GM12878 (cell line): ENCODE results near the gene DRAP1. TPM values are rescaled to one million over a fixed set of nuclear protein-coding genes. Genes with fewer than 3 reads are reported as not detected.

Source experiments
- CREB1 ChIP-seq: IDR thresholded peaks from 2 replicates; pipeline ENCODE4 v1.6.1; 2012; ENCODE audit warnings: low read depth, mild to moderate bottlenecking, inconsistent platforms
- EED ChIP-seq: sonication (generic); IDR thresholded peaks from 2 replicates; pipeline ENCODE4 v1.6.1; 2016; ENCODE audit warnings: antibody characterized with exemption, low read depth
- ELK1 ChIP-seq: IDR thresholded peaks from 2 replicates; pipeline ENCODE4 v1.6.1; 2012; ENCODE audit warnings: low read depth, low read length, improper control_type of control experiment
- EP300 ChIP-seq, 2 experiments: fragments of 150-350 bp in 1 of 2; IDR thresholded peaks; 2 replicates each; pipeline ENCODE4 v1.6.1; 2011 to 2012; ENCODE audit warnings: low read depth in 2 of 2, low read length in 2 of 2, borderline replicate concordance in 1 of 2, improper control_type of control experiment in 1 of 2, inconsistent platforms in 1 of 2; ENCODE audit not compliant: control insufficient read depth in 1 of 2
- ETV6 ChIP-seq, 2 experiments: fragments of 450-650 bp in 1 of 2; IDR thresholded peaks in 1 of 2; conservative IDR thresholded peaks in 1 of 2; 2 replicates each; pipeline ENCODE4 v1.6.1; 2014; ENCODE audit warnings: antibody characterized with exemption in 1 of 2, borderline replicate concordance in 1 of 2, low read depth in 1 of 2, mild to moderate bottlenecking in 1 of 2, moderate library complexity in 1 of 2
- GATAD2B ChIP-seq: fragments of 450-650 bp; conservative IDR thresholded peaks from 2 replicates; pipeline ENCODE4 v1.6.1; 2017; ENCODE audit warnings: low read depth, mild to moderate bottlenecking, moderate library complexity
- HCFC1 ChIP-seq: fragments of 150-350 bp; IDR thresholded peaks from 2 replicates; pipeline ENCODE4 v1.6.1; 2014; ENCODE audit warnings: low read length
- IRF4 ChIP-seq: IDR thresholded peaks from 2 replicates; pipeline ENCODE4 v1.6.1; 2011; ENCODE audit warnings: low read depth, low read length
- MYC ChIP-seq: IDR thresholded peaks from 2 replicates; pipeline ENCODE4 v1.6.1; 2011; ENCODE audit warnings: mild to moderate bottlenecking, low read length, moderate library complexity, inconsistent platforms; ENCODE audit not compliant: insufficient read depth, insufficient replicate concordance, insufficient read length, severe bottlenecking
- NBN ChIP-seq: fragments of 450-650 bp; IDR thresholded peaks from 2 replicates; pipeline ENCODE4 v1.6.1; 2016
- POLR2A ChIP-seq: IDR thresholded peaks from 2 replicates; pipeline ENCODE4 v1.6.1; 2011; ENCODE audit warnings: low read depth, mild to moderate bottlenecking, low read length
- RELA ChIP-seq: fragments of 450-650 bp; IDR thresholded peaks from 2 replicates; pipeline ENCODE4 v1.8.0; 2014; ENCODE audit warnings: borderline replicate concordance; ENCODE audit not compliant: partially characterized antibody
- RFX5 ChIP-seq: IDR thresholded peaks from 2 replicates; pipeline ENCODE4 v1.6.1; 2011; ENCODE audit warnings: low read depth, low read length, improper control_type of control experiment
- RUNX3 ChIP-seq: IDR thresholded peaks from 2 replicates; pipeline ENCODE4 v1.6.1; 2012; ENCODE audit warnings: low read length, inconsistent platforms
- SIX5 ChIP-seq: IDR thresholded peaks from 2 replicates; pipeline ENCODE4 v1.6.1; 2011; ENCODE audit warnings: mild to moderate bottlenecking, low read depth, low read length, moderate library complexity; ENCODE audit not compliant: severe bottlenecking
- SREBF1 ChIP-seq: IDR thresholded peaks from 2 replicates; pipeline ENCODE4 v1.6.1; 2012; ENCODE audit warnings: mild to moderate bottlenecking, low read length
- TBL1XR1 ChIP-seq: IDR thresholded peaks from 2 replicates; pipeline ENCODE4 v1.6.1; 2012; ENCODE audit warnings: low read depth, low read length, improper control_type of control experiment
- TCF3 ChIP-seq: IDR thresholded peaks from 2 replicates; pipeline ENCODE4 v1.6.1; 2012; ENCODE audit warnings: low read depth, mild to moderate bottlenecking, low read length, borderline replicate concordance; ENCODE audit not compliant: insufficient read depth
- YY1 ChIP-seq: IDR thresholded peaks from 2 replicates; pipeline ENCODE4 v1.6.1; 2011; ENCODE audit warnings: low read depth, mild to moderate bottlenecking, low read length
- ZBED1 ChIP-seq: IDR thresholded peaks from 2 replicates; pipeline ENCODE4 v1.6.1; 2016; ENCODE audit warnings: borderline replicate concordance
- ZNF274 ChIP-seq: IDR thresholded peaks from one replicate; pipeline ENCODE4 v1.8.0; 2011; ENCODE audit not compliant: insufficient read length, insufficient read depth
- ZNF384 ChIP-seq: IDR thresholded peaks from 2 replicates; pipeline ENCODE4 v1.6.1; 2012; ENCODE audit warnings: low read depth, mild to moderate bottlenecking, low read length, improper control_type of control experiment, borderline replicate concordance
- polyA plus RNA-seq, 11 experiments: library from polyadenylated mRNA; depleted of rRNA in 4 of 11; unstranded in 6 of 11; stranded (reverse) in 5 of 11; fragments of >200 nt; fragmentation: Nextera tagmentation in 4 of 11; fragmentation: Illumina TruSeq in 1 of 11; extraction: Ambion mirVana in 4 of 11; extraction: Trizol in 1 of 11; gene quantifications; 1 replicate in 1 of 11; 2 replicates in 10 of 11; pipeline versions ENCODE4 v1.2.1 to v1.2.3, GENCODE V29; 2011 to 2016; ENCODE audit warnings: inconsistent platforms in 2 of 11, missing spikeins in 2 of 11, low read depth in 1 of 11
- total RNA-seq, 4 experiments: library from RNA; depleted of rRNA in 3 of 4; stranded (reverse); fragments of >200 nt in 3 of 4; fragmentation: Illumina TruSeq in 1 of 4; extraction: Trizol in 1 of 4; gene quantifications; 2 replicates each; pipeline versions ENCODE4 v1.2.1 to v1.2.3, GENCODE V29; 2013 to 2021
- TF ChIP-seq, protein P1 (sequence below): IDR thresholded peaks from 2 replicates; pipeline ENCODE4 v1.6.1; 2011; ENCODE audit warnings: borderline replicate concordance, low read depth, mild to moderate bottlenecking, moderate library complexity, low read length; ENCODE audit not compliant: insufficient read depth, poor library complexity, severe bottlenecking
- TF ChIP-seq, protein P2 (sequence below): IDR thresholded peaks from 2 replicates; pipeline ENCODE4 v1.6.1; 2012; ENCODE audit warnings: improper control_type of control experiment, low read depth, low read length; ENCODE audit not compliant: insufficient replicate concordance

The DRAP1 gene
- total and polyA plus RNA-seq, 10 of the 15 experiments (the other 5 are each of a cell fraction or from before 2014, with no cell fraction given): 9.4 to 163 (median 114) TPM

- TF ChIP-seq ELK1: peak; percentile 77; the same call in 1 of the 2 replicates
- peak; percentile 74; the same call in 1 of the 2 replicates for TF ChIP-seq TCF3
- TF ChIP-seq TBL1XR1: peak; percentile 95
- TF ChIP-seq SREBF1: no peak
- TF ChIP-seq ZNF384: no peak
- peak; percentile 23 for TF ChIP-seq MYC
- peak in 1 of 2 experiments; percentile 52; a peak in 1 of 4 replicates for TF ChIP-seq ETV6 (conservative IDR thresholded peaks at IDR 0.05 in 1 of 2, IDR thresholded peaks at IDR 0.05 in 1 of 2; ENCODE audit: borderline replicate concordance in 1 of 2, low read depth in 1 of 2)
- TF ChIP-seq RFX5: peak; percentile 49; the same call in 1 of the 2 replicates
- TF ChIP-seq, protein P1, sequence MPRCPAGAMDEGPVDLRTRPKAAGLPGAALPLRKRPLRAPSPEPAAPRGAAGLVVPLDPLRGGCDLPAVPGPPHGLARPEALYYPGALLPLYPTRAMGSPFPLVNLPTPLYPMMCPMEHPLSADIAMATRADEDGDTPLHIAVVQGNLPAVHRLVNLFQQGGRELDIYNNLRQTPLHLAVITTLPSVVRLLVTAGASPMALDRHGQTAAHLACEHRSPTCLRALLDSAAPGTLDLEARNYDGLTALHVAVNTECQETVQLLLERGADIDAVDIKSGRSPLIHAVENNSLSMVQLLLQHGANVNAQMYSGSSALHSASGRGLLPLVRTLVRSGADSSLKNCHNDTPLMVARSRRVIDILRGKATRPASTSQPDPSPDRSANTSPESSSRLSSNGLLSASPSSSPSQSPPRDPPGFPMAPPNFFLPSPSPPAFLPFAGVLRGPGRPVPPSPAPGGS: peak; percentile 86
- TF ChIP-seq RELA: peak; percentile 90
- no peak for TF ChIP-seq ZNF274
- no peak for TF ChIP-seq ZBED1
- peak in 1 of 2 experiments; percentile 55; a peak in 1 of 4 replicates for TF ChIP-seq EP300 (IDR thresholded peaks at IDR 0.05; ENCODE audit: borderline replicate concordance in 1 of 2, control insufficient read depth in 1 of 2, low read depth in 2 of 2, low read length in 2 of 2)
- peak; percentile 47; the same call in 1 of the 2 replicates for TF ChIP-seq NBN
- no peak for TF ChIP-seq IRF4
- peak; percentile 71 for TF ChIP-seq EED
- TF ChIP-seq POLR2A: peak; percentile 55; the same call in 1 of the 2 replicates
- peak; percentile 88 for TF ChIP-seq RUNX3
- peak; percentile 30; the same call in 1 of the 2 replicates for TF ChIP-seq YY1
- peak; percentile 88 for TF ChIP-seq CREB1
- peak; percentile 36 for TF ChIP-seq SIX5
- peak; percentile 88 for TF ChIP-seq GATAD2B
- TF ChIP-seq, protein P2, sequence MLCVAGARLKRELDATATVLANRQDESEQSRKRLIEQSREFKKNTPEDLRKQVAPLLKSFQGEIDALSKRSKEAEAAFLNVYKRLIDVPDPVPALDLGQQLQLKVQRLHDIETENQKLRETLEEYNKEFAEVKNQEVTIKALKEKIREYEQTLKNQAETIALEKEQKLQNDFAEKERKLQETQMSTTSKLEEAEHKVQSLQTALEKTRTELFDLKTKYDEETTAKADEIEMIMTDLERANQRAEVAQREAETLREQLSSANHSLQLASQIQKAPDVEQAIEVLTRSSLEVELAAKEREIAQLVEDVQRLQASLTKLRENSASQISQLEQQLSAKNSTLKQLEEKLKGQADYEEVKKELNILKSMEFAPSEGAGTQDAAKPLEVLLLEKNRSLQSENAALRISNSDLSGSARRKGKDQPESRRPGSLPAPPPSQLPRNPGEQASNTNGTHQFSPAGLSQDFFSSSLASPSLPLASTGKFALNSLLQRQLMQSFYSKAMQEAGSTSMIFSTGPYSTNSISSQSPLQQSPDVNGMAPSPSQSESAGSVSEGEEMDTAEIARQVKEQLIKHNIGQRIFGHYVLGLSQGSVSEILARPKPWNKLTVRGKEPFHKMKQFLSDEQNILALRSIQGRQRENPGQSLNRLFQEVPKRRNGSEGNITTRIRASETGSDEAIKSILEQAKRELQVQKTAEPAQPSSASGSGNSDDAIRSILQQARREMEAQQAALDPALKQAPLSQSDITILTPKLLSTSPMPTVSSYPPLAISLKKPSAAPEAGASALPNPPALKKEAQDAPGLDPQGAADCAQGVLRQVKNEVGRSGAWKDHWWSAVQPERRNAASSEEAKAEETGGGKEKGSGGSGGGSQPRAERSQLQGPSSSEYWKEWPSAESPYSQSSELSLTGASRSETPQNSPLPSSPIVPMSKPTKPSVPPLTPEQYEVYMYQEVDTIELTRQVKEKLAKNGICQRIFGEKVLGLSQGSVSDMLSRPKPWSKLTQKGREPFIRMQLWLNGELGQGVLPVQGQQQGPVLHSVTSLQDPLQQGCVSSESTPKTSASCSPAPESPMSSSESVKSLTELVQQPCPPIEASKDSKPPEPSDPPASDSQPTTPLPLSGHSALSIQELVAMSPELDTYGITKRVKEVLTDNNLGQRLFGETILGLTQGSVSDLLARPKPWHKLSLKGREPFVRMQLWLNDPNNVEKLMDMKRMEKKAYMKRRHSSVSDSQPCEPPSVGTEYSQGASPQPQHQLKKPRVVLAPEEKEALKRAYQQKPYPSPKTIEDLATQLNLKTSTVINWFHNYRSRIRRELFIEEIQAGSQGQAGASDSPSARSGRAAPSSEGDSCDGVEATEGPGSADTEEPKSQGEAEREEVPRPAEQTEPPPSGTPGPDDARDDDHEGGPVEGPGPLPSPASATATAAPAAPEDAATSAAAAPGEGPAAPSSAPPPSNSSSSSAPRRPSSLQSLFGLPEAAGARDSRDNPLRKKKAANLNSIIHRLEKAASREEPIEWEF: no peak
- TF ChIP-seq HCFC1: peak; percentile 69
Observed at GRCh38 chr11:65919141-65919572, at the start of gene DRAP1 (continued).
